K562 (cell line): ENCODE measurements around the gene SMAD5. TPM values are rescaled to one million over a fixed set of nuclear protein-coding genes. Genes with fewer than 3 reads are reported as not detected.
A peak's percentile ranks its signal among the peaks of the same experiment; 100 is the strongest.

ENCODE experiments used
- ARHGAP35 ChIP-seq: fragments of 450-650 bp; IDR thresholded peaks from 2 replicates; pipeline ENCODE4 v1.6.1; 2018; ENCODE audit not compliant: partially characterized antibody
- C11orf30 ChIP-seq: fragments of 450-650 bp; IDR thresholded peaks from 2 replicates; pipeline ENCODE4 v1.6.1; 2016; ENCODE audit warnings: low read depth, mild to moderate bottlenecking
- CTBP1 ChIP-seq: fragments of 450-650 bp; IDR thresholded peaks from 2 replicates; pipeline ENCODE4 v1.6.1; 2016; ENCODE audit warnings: borderline replicate concordance
- FOS ChIP-seq: IDR thresholded peaks from 3 replicates; pipeline ENCODE4 v1.6.1; 2011; ENCODE audit not compliant: insufficient read length; ENCODE audit errors: extremely low read depth
- HDAC1 ChIP-seq, 2 experiments: fragments of 450-650 bp; IDR thresholded peaks; 2 replicates each; pipeline ENCODE4 v1.6.1; 2016 to 2017; ENCODE audit warnings: inconsistent platforms in 1 of 2, mild to moderate bottlenecking in 1 of 2, moderate library complexity in 1 of 2
- HDAC8 ChIP-seq: fragments of 450-650 bp; IDR thresholded peaks from 2 replicates; pipeline ENCODE4 v1.6.1; 2016; ENCODE audit warnings: mild to moderate bottlenecking, missing genetic modification characterization, moderate library complexity, missing compliant biosample characterization
- HMG20B ChIP-seq: fragments of 250-450 bp; sonication (Bioruptor Pico); IDR thresholded peaks from 2 replicates; pipeline ENCODE4 v1.5.0; 2021; ENCODE audit warnings: mild to moderate bottlenecking
- MAFF ChIP-seq: IDR thresholded peaks from 2 replicates; pipeline ENCODE4 v1.6.1; 2012; ENCODE audit warnings: low read length, improper control_type of control experiment
- NBN ChIP-seq: fragments of 450-650 bp; IDR thresholded peaks from 2 replicates; pipeline ENCODE4 v1.6.1; 2016; ENCODE audit warnings: low read depth, mild to moderate bottlenecking
- RFX7 ChIP-seq: fragments of 250-450 bp; sonication (Bioruptor Pico); IDR thresholded peaks from 2 replicates; pipeline ENCODE4 v1.5.1; 2021; ENCODE audit warnings: mild to moderate bottlenecking
- SMARCA5 ChIP-seq: fragments of 450-650 bp; IDR thresholded peaks from 2 replicates; pipeline ENCODE4 v1.6.1; 2016
- SRSF1 ChIP-seq: fragments of 200-400 bp; formaldehyde crosslinking; IDR thresholded peaks from 2 replicates; pipeline ENCODE4 v1.6.1; 2017; ENCODE audit warnings: mild to moderate bottlenecking, low read depth, low read length, moderate library complexity
- TEAD1 ChIP-seq, 2 experiments: fragments of 450-650 bp in 1 of 2; sonication (generic) in 1 of 2; formaldehyde crosslinking; IDR thresholded peaks; 2 replicates each; pipeline versions ENCODE4 v1.4.0 to v1.8.0; 2020 to 2022; ENCODE audit warnings: mild to moderate bottlenecking in 2 of 2, missing genetic modification reagents in 1 of 2
- ZFX ChIP-seq: sonication (generic); formaldehyde crosslinking; IDR thresholded peaks from 2 replicates; pipeline ENCODE4 v1.8.0; 2022; ENCODE audit warnings: mild to moderate bottlenecking, missing genetic modification reagents, moderate library complexity
- ZNF217 ChIP-seq: sonication (generic); formaldehyde crosslinking; IDR thresholded peaks from 2 replicates; pipeline ENCODE4 v1.8.0; 2022; ENCODE audit warnings: mild to moderate bottlenecking, missing genetic modification reagents
- ZNF274 ChIP-seq: IDR thresholded peaks from 2 replicates; pipeline ENCODE4 v1.6.1; 2011; ENCODE audit warnings: low read depth, mild to moderate bottlenecking, low read length, moderate library complexity, borderline replicate concordance
- polyA plus RNA-seq, 8 experiments: library from polyadenylated mRNA; depleted of rRNA in 4 of 8; stranded (reverse) in 5 of 8; unstranded in 3 of 8; fragments of >200 nt; fragmentation: Nextera tagmentation in 2 of 8; fragmentation: Illumina TruSeq in 1 of 8; extraction: Ambion mirVana in 2 of 8; extraction: Trizol in 1 of 8; gene quantifications; 2 replicates each; pipeline versions ENCODE4 v1.2.1 to v1.2.3, GENCODE V29; 2011 to 2014; ENCODE audit warnings: inconsistent platforms in 1 of 8, missing spikeins in 1 of 8
- total RNA-seq, 7 experiments: library from RNA; depleted of rRNA in 6 of 7; stranded (reverse); fragments of >200 nt in 6 of 7; fragmentation: Illumina TruSeq in 2 of 7; extraction: Trizol in 2 of 7; gene quantifications; 2 replicates each; pipeline versions ENCODE4 v1.2.1 to v1.2.3, GENCODE V29; 2011 to 2021; ENCODE audit warnings: low replicate concordance in 1 of 7
- TF ChIP-seq, protein P1 (sequence below): fragments of 450-650 bp; IDR thresholded peaks from 2 replicates; pipeline ENCODE4 v1.7.0; 2016; ENCODE audit warnings: borderline replicate concordance
- TF ChIP-seq, protein P2 (sequence below): fragments of 450-650 bp; IDR thresholded peaks from 2 replicates; pipeline ENCODE4 v1.6.1; 2016; ENCODE audit warnings: low read depth, mild to moderate bottlenecking, moderate library complexity
- TF ChIP-seq, protein P3 (sequence below): fragments of 250-450 bp; sonication (Bioruptor Pico); IDR thresholded peaks from 2 replicates; pipeline ENCODE4 v1.8.0; 2021; ENCODE audit warnings: moderate library complexity, mild to moderate bottlenecking, inconsistent platforms

The SMAD5 gene
- total and polyA plus RNA-seq, 9 of the 15 experiments (the other 6 are each of a cell fraction or from before 2014, with no cell fraction given), result 12.4 to 53.9 (median 20.3) TPM

DNA sequence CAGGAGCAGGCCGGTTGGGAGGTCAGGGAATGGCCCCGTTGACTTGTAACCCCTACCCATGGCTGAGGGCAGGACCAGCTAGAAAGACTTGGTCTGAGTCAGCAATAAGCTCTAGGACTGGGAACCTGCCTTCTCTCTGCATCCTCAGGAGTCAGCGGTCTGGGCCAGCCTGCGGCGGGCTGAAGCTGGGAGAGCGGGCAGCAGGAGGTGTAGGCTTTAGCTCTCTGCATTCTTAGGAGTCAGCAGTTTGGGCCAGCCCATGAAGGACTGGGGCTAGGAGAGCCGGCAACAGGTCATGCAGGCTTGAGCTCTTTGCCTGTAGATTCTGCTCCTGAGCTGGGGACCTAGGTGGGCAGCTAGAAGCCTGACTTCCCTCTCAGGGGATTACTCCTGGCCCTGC, 66.8 kb downstream of the SMAD5 start (continued):
- TF ChIP-seq, protein P1, sequence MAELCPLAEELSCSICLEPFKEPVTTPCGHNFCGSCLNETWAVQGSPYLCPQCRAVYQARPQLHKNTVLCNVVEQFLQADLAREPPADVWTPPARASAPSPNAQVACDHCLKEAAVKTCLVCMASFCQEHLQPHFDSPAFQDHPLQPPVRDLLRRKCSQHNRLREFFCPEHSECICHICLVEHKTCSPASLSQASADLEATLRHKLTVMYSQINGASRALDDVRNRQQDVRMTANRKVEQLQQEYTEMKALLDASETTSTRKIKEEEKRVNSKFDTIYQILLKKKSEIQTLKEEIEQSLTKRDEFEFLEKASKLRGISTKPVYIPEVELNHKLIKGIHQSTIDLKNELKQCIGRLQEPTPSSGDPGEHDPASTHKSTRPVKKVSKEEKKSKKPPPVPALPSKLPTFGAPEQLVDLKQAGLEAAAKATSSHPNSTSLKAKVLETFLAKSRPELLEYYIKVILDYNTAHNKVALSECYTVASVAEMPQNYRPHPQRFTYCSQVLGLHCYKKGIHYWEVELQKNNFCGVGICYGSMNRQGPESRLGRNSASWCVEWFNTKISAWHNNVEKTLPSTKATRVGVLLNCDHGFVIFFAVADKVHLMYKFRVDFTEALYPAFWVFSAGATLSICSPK, result no peak
- TF ChIP-seq SRSF1 (no peak), HMG20B (no peak), RFX7 (CRISPR knock-in tag) (no peak), ZNF217 (CRISPR knock-in tag) (no peak), C11orf30 (peak; percentile 65), FOS (no peak), ZNF274 (no peak), MAFF (peak; percentile 15; the same call in 1 of the 2 replicates), ARHGAP35 (no peak), HDAC8 (no peak), SMARCA5 (no peak), ZFX (CRISPR knock-in tag) (no peak), CTBP1 (no peak), HDAC1 (IDR thresholded peaks at IDR 0.05) (no peak), NBN (no peak), TEAD1 (CRISPR knock-in tag; IDR thresholded peaks at IDR 0.05) (no peak)
- TF ChIP-seq, protein P2, sequence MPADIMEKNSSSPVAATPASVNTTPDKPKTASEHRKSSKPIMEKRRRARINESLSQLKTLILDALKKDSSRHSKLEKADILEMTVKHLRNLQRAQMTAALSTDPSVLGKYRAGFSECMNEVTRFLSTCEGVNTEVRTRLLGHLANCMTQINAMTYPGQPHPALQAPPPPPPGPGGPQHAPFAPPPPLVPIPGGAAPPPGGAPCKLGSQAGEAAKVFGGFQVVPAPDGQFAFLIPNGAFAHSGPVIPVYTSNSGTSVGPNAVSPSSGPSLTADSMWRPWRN, result no peak
- TF ChIP-seq, protein P3, sequence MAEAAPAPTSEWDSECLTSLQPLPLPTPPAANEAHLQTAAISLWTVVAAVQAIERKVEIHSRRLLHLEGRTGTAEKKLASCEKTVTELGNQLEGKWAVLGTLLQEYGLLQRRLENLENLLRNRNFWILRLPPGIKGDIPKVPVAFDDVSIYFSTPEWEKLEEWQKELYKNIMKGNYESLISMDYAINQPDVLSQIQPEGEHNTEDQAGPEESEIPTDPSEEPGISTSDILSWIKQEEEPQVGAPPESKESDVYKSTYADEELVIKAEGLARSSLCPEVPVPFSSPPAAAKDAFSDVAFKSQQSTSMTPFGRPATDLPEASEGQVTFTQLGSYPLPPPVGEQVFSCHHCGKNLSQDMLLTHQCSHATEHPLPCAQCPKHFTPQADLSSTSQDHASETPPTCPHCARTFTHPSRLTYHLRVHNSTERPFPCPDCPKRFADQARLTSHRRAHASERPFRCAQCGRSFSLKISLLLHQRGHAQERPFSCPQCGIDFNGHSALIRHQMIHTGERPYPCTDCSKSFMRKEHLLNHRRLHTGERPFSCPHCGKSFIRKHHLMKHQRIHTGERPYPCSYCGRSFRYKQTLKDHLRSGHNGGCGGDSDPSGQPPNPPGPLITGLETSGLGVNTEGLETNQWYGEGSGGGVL (CRISPR knock-in tag), result no peak
